GM21381 (cell line): Measurements from ENCODE around the gene UNK.
"Not testable (repeated sequence)": the region's sequence is repeated elsewhere in the genome, so short reads cannot be mapped to it uniquely, and the experiment has no call there.

ENCODE experiments used
- ATAC-seq: cut with Tn5 transposase; IDR thresholded peaks from one replicate; pipeline ENCODE4 v1.9.1; 2021; ENCODE audit warnings: mild to moderate bottlenecking, moderate library complexity; ENCODE audit not compliant: unreplicated experiment

Gene UNK

GRCh38 chr17:75793460-75793859 is 8.9 kb downstream of the UNK start:
- no peak for ATAC-seq

DNA sequence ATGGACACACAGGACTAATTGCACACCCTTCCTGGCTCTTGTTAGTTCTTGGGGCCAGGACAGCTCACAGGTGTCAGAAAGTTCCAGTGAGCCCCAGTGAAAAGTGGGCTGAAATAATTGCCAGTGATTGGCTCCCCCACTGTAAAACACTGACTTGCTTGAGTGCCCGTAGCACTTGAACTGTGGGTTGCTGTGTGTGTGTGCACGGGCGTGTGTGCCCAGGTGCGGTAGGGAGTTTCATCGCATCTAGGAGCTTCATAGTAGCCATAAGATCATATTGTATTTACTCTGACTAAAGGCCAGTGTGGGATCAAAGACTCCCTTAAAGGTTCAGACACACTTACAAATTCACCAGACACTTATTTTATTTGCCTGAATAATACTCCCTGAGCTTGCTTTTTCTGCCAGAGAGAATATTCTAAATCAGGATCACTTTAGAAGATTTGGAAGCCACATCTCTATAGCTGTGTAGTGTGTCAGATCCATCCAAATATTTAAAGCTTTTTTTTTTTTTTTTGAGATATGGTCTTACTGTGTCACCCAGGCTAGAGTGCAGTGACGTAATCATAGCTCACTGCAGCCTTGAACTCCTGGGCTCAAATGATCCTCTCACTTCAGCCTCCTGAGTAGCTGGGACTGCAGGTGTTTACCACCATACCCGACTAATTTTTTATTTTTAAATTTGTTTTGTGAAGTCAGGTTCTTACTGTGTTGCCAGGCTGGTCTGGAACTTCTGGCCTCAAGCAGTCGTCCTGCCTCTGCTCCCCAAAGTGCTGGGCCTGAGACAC is 11.4 kb downstream of the UNK start:
- no peak for ATAC-seq

- no peak for ATAC-seq
These were observed 14.8 kb downstream of the UNK start for GRCh38 chr17:75799402-75799801.

GRCh38 chr17:75803883-75804282 is 19.3 kb downstream of the UNK start:
- no peak for ATAC-seq

GRCh38 chr17:75806822-75807500 is 22.4 kb downstream of the UNK start:
- no peak for ATAC-seq

GRCh38 chr17:75807861-75808260 is 23.3 kb downstream of the UNK start:
- ATAC-seq: no peak

- ATAC-seq: no peak
These were observed 23.9 kb downstream of the UNK start for GRCh38 chr17:75808549-75808904.

DNA sequence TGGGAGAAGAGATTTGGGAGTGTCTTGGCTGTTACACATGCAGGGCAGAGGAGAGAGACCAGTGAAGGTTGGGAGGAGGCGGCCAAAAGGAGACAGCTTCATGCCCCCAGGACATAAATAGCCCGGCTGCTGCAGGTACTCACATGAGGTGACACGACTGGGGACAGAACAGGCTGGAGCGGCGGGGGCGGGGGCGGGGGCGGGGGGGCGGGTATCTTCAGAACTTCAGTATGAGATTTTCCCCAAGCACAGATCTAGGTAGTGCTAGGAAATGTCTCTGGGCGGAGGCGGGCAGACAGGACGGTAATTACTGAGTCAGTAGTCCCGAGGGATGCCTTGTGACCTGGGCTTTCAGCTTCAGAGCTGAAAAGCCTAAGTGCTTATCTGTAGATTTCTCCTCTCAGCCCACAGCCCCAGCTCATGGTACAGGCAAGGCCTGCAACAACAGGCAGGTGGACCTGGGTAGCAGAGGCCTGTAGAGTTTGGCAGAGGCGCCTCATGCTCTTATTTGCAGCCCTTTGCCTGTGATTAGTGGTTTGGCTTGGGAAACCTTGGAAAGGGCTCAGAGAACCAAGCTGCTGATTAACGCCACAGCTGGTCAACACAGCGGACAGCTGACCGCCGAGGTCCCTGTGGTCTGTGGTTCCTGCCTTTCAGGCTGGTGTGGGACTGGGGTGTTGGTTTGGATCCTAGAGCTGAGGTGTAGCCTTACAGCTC is 24.5 kb downstream of the UNK start:
- no peak for ATAC-seq

DNA sequence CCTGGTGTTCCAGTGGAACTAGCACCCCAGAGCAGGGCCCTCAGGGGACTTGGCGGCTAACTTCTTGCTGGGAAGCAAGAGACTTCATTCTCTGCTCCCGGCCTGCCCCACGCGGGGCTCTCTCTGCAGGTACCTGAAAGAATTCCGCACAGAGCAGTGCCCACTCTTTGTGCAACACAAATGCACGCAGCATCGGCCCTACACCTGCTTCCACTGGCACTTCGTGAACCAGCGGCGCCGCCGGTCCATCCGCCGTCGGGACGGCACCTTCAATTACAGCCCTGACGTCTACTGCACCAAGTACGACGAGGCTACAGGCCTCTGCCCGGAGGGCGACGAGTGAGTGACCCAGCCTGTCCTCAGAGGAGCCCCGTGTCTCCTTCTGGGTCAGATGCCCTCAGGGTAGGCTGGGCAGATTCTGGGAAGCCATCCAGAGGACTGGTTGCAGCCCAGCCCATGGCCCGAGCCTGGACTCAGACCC is 25.1 kb downstream of the UNK start:
- no peak for ATAC-seq

- ATAC-seq: no peak
These were observed 25.6 kb downstream of the UNK start for GRCh38 chr17:75810216-75810615.

DNA sequence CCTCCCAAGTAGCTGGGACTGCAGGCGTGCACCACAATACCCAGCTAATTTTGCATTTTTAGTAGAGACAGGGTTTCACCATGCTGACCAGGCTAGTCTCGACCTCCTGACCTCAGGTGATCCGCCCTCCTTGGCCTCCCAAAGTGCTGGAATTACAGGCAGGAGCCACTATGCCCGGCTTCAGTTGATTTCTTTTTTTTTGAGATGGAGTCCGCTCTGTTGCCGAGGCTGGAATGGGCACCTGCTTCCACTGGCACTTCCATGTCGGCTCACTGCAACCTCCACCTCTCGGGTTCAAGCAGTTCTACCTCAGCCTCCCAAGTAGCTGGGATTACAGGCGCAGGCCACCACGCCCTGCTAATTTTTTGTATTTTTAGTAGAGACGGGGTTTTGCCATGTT is 26.1 kb downstream of the UNK start:
- not testable (repeated sequence) for ATAC-seq

DNA sequence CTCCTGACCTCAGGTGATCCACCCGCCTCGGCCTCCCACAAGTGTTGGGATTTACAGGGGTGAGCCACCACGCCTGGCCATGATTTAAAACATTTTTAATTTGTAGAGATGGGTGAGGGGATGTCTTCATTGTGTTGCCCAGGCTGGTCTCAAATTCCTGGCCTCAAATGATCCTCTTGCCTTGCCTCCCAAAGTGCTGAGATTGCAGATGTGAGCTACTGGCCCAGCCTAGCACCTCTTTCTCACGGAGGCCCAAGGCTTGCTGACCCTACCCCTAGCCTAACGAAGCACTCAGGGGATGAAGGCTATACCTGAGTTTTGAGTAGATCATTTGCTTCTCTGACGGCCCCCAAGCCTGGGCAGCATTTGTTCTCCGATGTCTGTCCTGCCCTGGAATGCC is 26.6 kb downstream of the UNK start:
- ATAC-seq: no peak

GRCh38 chr17:75812096-75813013 is 27.7 kb downstream of the UNK start:
- ATAC-seq: no peak

DNA sequence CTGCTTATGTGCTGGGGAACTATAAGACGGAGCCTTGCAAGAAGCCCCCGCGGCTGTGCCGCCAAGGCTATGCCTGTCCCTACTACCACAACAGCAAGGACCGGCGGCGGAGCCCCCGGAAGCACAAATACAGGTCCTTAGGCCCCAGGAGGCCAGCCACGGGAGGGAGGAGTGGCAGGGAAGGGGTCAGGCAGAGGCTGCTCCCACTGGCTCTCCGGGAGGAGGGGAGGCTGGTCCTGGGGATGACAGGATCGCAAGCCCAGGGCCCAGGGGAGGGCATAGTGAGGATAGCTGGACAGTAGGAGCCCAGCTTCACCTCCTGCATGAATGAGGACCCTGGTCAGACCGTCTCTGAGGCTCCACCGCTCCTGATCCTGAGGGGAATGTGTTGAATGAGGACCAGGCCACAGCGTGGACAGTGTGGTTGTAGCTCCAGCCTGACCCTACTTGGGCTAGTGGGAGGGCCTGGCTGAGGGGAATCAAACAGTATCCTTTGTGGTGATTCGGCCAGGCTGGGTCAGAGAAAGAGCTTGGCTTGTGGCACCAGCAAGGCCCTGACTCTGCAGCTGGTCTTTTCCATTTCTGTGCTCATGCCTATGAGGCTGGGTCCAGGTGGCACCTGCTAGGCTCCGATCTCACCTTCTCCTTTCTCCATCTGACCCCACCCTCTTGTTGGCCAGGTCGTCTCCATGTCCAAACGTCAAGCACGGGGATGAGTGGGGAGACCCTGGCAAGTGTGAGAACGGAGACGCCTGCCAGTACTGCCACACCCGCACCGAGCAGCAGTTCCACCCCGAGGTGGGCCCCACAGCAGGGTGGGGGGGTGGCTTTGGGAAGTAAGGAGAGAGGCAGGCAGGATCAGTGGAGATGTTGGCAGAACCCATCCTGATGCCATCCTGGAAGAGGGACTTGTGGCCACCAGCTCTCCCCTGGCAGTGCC is 28.7 kb downstream of the UNK start:
- ATAC-seq: no peak

DNA sequence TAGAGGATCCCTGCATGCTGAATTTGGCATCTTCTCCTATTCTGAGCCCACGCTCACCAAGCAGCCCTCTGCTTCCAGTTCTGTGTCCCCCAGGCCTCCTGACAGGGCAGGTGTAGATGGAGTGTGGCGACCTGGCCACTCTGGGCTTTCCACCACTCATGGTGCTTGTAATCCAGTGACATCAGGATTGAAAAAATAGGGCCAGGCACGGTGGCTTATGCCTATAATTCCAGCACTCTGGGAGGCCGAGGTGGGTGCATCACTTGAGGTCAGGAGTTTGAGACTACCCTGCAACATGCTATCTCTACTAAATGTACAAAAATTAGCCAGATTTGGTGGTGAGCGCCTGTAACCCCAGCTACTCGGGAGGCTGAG is 29.4 kb downstream of the UNK start:
- ATAC-seq: no peak

GRCh38 chr17:75814900-75815373 is 30.3 kb downstream of the UNK start:
- no peak for ATAC-seq

- ATAC-seq: no peak
These were observed 30.8 kb downstream of the UNK start for GRCh38 chr17:75815399-75815798.

GRCh38 chr17:75816693-75817092 is 32.1 kb downstream of the UNK start:
- ATAC-seq: no peak

- ATAC-seq: no peak
These were observed 33.0 kb downstream of the UNK start for GRCh38 chr17:75817571-75817970.
